K562 (cell line): ENCODE results near the gene GLB1L3. TPM values are rescaled to one million over a fixed set of nuclear protein-coding genes. Genes with fewer than 3 reads are reported as not detected.

Experiments used
- AFF4 ChIP-seq: sonication (generic); formaldehyde crosslinking; IDR thresholded peaks from 2 replicates; pipeline ENCODE4 v1.8.0; 2023; ENCODE audit warnings: mild to moderate bottlenecking, missing genetic modification reagents
- CEBPB ChIP-seq: fragments of 450-650 bp; IDR thresholded peaks from 2 replicates; pipeline ENCODE4 v1.6.1; 2016; ENCODE audit warnings: missing genetic modification characterization, missing compliant biosample characterization
- CEBPG ChIP-seq, 3 experiments: fragments of 200-800 bp in 1 of 3; sonication (Bioruptor generic) in 1 of 3; sonication (generic) in 1 of 3; formaldehyde crosslinking in 1 of 3; IDR thresholded peaks in 2 of 3; conservative IDR thresholded peaks in 1 of 3; 2 replicates each; pipeline versions ENCODE4 v1.6.1 to v1.8.0; 2016 to 2022; ENCODE audit warnings: missing compliant biosample characterization in 2 of 3, missing genetic modification characterization in 2 of 3, mild to moderate bottlenecking in 1 of 3, missing genetic modification reagents in 1 of 3
- DPF2 ChIP-seq: fragments of 450-650 bp; IDR thresholded peaks from 2 replicates; pipeline ENCODE4 v1.6.1; 2016
- LCOR ChIP-seq: sonication (generic); formaldehyde crosslinking; IDR thresholded peaks from 2 replicates; pipeline ENCODE4 v1.8.0; 2022; ENCODE audit warnings: mild to moderate bottlenecking, missing genetic modification reagents
- MTA1 ChIP-seq: fragments of 450-650 bp; IDR thresholded peaks from 2 replicates; pipeline ENCODE4 v1.6.1; 2017; ENCODE audit warnings: borderline replicate concordance
- RBM15 ChIP-seq: fragments of 200-400 bp; formaldehyde crosslinking; IDR thresholded peaks from 2 replicates; pipeline ENCODE4 v1.6.1; 2018; ENCODE audit warnings: mild to moderate bottlenecking, low read length, moderate library complexity; ENCODE audit not compliant: insufficient read depth
- REST ChIP-seq, 2 experiments: fragments of 450-650 bp; formaldehyde crosslinking in 1 of 2; IDR thresholded peaks; 2 replicates each; pipeline versions ENCODE4 v1.4.0 to v1.6.1; 2014 to 2020; ENCODE audit warnings: mild to moderate bottlenecking in 2 of 2, borderline replicate concordance in 1 of 2, low read depth in 1 of 2
- SLC30A9 ChIP-seq: fragments of 250-450 bp; sonication (Bioruptor Pico); IDR thresholded peaks from 2 replicates; pipeline ENCODE4 v1.8.0; 2022; ENCODE audit warnings: mild to moderate bottlenecking, moderate library complexity
- SMARCA4 ChIP-seq: fragments of 450-650 bp; IDR thresholded peaks from 2 replicates; pipeline ENCODE4 v1.6.1; 2016
- TBP ChIP-seq: optimal IDR thresholded peaks from 2 replicates; pipeline ENCODE3; 2011; ENCODE audit warnings: low read depth, low read length, improper control_type of control experiment
- ZNF134 ChIP-seq: fragments of 250-450 bp; sonication (Bioruptor Pico); conservative IDR thresholded peaks from 2 replicates; pipeline ENCODE4 v1.4.0; 2020
- polyA plus RNA-seq, 8 experiments: library from polyadenylated mRNA; depleted of rRNA in 4 of 8; stranded (reverse) in 5 of 8; unstranded in 3 of 8; fragments of >200 nt; fragmentation: Nextera tagmentation in 2 of 8; fragmentation: Illumina TruSeq in 1 of 8; extraction: Ambion mirVana in 2 of 8; extraction: Trizol in 1 of 8; gene quantifications; 2 replicates each; pipeline versions ENCODE4 v1.2.1 to v1.2.3, GENCODE V29; 2011 to 2014; ENCODE audit warnings: inconsistent platforms in 1 of 8, missing spikeins in 1 of 8
- total RNA-seq, 7 experiments: library from RNA; depleted of rRNA in 6 of 7; stranded (reverse); fragments of >200 nt in 6 of 7; fragmentation: Illumina TruSeq in 2 of 7; extraction: Trizol in 2 of 7; gene quantifications; 2 replicates each; pipeline versions ENCODE4 v1.2.1 to v1.2.3, GENCODE V29; 2011 to 2021; ENCODE audit warnings: low replicate concordance in 1 of 7

The GLB1L3 gene
- total and polyA plus RNA-seq, 9 of the 15 experiments (the other 6 are each of a cell fraction or from before 2014, with no cell fraction given): 0.18 to 3.3 (median 0.49) TPM

- TF ChIP-seq REST (IDR thresholded peaks at IDR 0.05; ENCODE audit: borderline replicate concordance) (peak; percentile 55), REST (CRISPR knock-in tag; IDR thresholded peaks at IDR 0.05; ENCODE audit: low read depth) (no peak), SMARCA4 (peak; percentile 24; the same call in 1 of the 2 replicates), RBM15 (no peak), DPF2 (peak; percentile 18; the same call in 1 of the 2 replicates), TBP (no peak), SLC30A9 (no peak), CEBPG (CRISPR knock-in tag; IDR thresholded peaks at IDR 0.05) (no peak), CEBPG (tag; conservative IDR thresholded peaks at IDR 0.05 in 1 of 2, IDR thresholded peaks at IDR 0.05 in 1 of 2) (peak in 1 of 2 experiments; percentile 9; a peak in 1 of 4 replicates), MTA1 (0 out of 2 replicates have a peak, but pooled peaks have one; percentile 12), AFF4 (CRISPR knock-in tag) (0 out of 2 replicates have a peak, but pooled peaks have one; percentile 15), ZNF134 (no peak), CEBPB (tag) (peak; percentile 35; the same call in 1 of the 2 replicates), LCOR (0 out of 2 replicates have a peak, but pooled peaks have one; percentile 55)
Observed at GRCh38 chr11:134252346-134253187, 23.6 kb upstream of the GLB1L3 start (continued).
